Measurements from ENCODE around the gene PEPD. TPM values are rescaled to one million over a fixed set of nuclear protein-coding genes. Genes with fewer than 3 reads are reported as not detected.

PEPD gene
- total and polyA plus RNA-seq, 2 of the 4 experiments (the other 2 are of a cell fraction), result 36.7 to 88.4 TPM

DNA sequence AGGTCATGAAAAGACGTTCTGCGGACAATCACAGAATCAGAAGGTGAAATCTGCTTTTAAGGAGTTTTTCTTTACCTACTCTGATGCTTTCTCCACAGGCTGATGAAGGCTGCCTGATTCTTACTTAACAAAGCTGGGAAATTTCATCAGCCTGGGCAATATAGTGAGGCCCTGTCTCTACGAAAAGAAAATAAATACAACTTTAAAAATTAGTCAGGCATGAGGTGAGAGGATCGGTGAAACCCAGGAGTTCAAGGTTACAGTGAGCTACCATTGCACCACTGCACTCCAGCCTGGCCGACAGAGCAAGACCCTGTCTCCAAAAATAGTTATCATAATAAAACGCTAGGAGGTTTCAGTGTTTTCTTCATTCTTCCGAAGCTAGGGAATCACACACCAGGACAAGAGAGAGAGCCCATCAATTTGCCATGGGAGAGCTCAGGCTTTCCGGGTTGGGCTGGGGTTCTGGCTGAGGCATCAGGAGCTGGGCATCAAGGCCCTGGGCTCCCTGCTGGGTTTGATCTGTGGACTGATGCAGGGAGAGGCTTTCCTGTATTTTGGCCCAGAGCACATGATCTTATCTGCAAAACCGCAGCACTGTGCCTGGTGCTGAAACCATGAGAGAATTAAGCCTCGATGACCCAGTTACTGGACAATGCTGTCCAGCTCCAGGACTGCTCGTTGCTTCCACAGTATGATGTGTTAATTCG, 173.1 kb downstream of the PEPD start:
- ATAC-seq (ENCODE audit: low read depth) (no peak), DNase-seq (no peak)
- H2BK20ac ChIP-seq (ENCODE audit: low read depth, low read length), result no peak overlapping the region
- H2AK9ac ChIP-seq (replicated peaks; ENCODE audit: low read depth, low read length, poor library complexity), result no peak overlapping the region
- H2AFZ ChIP-seq (replicated peaks; ENCODE audit: low read length, poor library complexity), result no peak overlapping the region
- TF ChIP-seq MAZ (IDR thresholded peaks at IDR 0.05; ENCODE audit: borderline replicate concordance, low read depth, low read length) (no peak), USF2 (IDR thresholded peaks at IDR 0.05; ENCODE audit: low read depth, low read length) (no peak), RFX5 (IDR thresholded peaks at IDR 0.05; ENCODE audit: low read depth, low read length) (no peak), FOS (IDR thresholded peaks at IDR 0.05; ENCODE audit: low read depth, low read length) (no peak), SMC3 (IDR thresholded peaks at IDR 0.05; ENCODE audit: low read depth, low read length) (no peak), CTCF (conservative IDR thresholded peaks at IDR 0.05; ENCODE audit: low read depth, low read length) (no peak), NFE2L2 (IDR thresholded peaks at IDR 0.05; ENCODE audit: low read depth, low read length) (no peak), MAFK (IDR thresholded peaks at IDR 0.05; ENCODE audit: low read depth, low read length) (no peak)
- no peaks in the 10 kb centered on the region for H3K36me3 ChIP-seq (ENCODE audit: control insufficient read depth, insufficient read depth, low read length)
- in situ Hi-C loops (cut with MboI; ENCODE audit: low sequenced_read_pairs) (no loop called here), intact Hi-C loops (cut with micrococcal nuclease) (no loop called here), dilution Hi-C loops (cut with HindIII; ENCODE audit: low sequenced_read_pairs, unreplicated experiment) (no loop called here)
- no peak overlapping the region for H3K18ac ChIP-seq (ENCODE audit: low read depth, low read length)
- no peak overlapping the region for H3K4ac ChIP-seq (ENCODE audit: low read depth, low read length)
- no peak overlapping the region for H3K4me2 ChIP-seq (ENCODE audit: low read depth, low read length)
- 55% methylated on average over 3 of the region's 12 CpGs; no CpG with 5 or more reads in 1 of the 2 experiments for WGBS, 2 experiments (ENCODE audit: extremely low coverage in 2 of 2, insufficient read length in 1 of 2)
- H3K14ac ChIP-seq (replicated peaks; ENCODE audit: low read depth, low read length), result no peak overlapping the region
- H3K4me3 ChIP-seq (ENCODE audit: insufficient read depth, low read depth, low read length), result no peak overlapping the region
- H3K9ac ChIP-seq (ENCODE audit: low read depth, low read length), result no peak overlapping the region
- no peak overlapping the region for H4K8ac ChIP-seq (ENCODE audit: low read depth in 2 of 2, low read length in 2 of 2)
- H3K9me1 ChIP-seq (ENCODE audit: insufficient read depth, low read length), result no peaks in the 10 kb centered on the region
- no peak overlapping the region for H3K23ac ChIP-seq (ENCODE audit: low read depth, low read length)
- H4K20me1 ChIP-seq (ENCODE audit: insufficient read depth, low read length), result no peaks in the 10 kb centered on the region
- H2BK15ac ChIP-seq (ENCODE audit: low read depth, low read length), result no peak overlapping the region
- H2BK120ac ChIP-seq (ENCODE audit: low read depth, low read length), result no peak overlapping the region
- no peak overlapping the region for H3K56ac ChIP-seq (ENCODE audit: extremely low read depth, insufficient read depth, low read length)
- H3K27me3 ChIP-seq (ENCODE audit: control insufficient read depth, insufficient read depth, low read length), result peaks cover 5% of the 10 kb centered on the region
- H3K79me1 ChIP-seq (ENCODE audit: low read depth in 1 of 2, low read length in 2 of 2), result no peaks in the 10 kb centered on the region
- BruUV-seq (replicated peaks), result no TSS peak
- H2AK5ac ChIP-seq (ENCODE audit: low read depth, low read length), result no peak overlapping the region
- no peak overlapping the region for H4K91ac ChIP-seq (ENCODE audit: insufficient read depth, low read depth, low read length)
- H2BK5ac ChIP-seq (ENCODE audit: low read depth, low read length, poor library complexity, severe bottlenecking), result no peak overlapping the region
- H3K4me1 ChIP-seq (ENCODE audit: control insufficient read depth, insufficient read depth, low read length), result no peaks in the 10 kb centered on the region
- ChIA-PET CTCF (no interaction called here), POLR2A (ENCODE audit: unreplicated experiment) (no interaction called here)
- H3K27ac ChIP-seq (ENCODE audit: insufficient read depth, low read length), result no peak overlapping the region
- H3K9me3 ChIP-seq (ENCODE audit: control insufficient read depth, insufficient read depth, low read length), result no peaks in the 10 kb centered on the region
- H4K5ac ChIP-seq (ENCODE audit: low read depth, low read length), result no peak overlapping the region
